GM12892 (cell line): Measurements from ENCODE around the gene GRM1.

Experiments used
- POLR2A ChIP-seq: IDR thresholded peaks from 2 replicates; pipeline ENCODE4 v1.6.1; 2011; ENCODE audit warnings: low read depth, low read length, control low read depth
- POLR2AphosphoS5 ChIP-seq: IDR thresholded peaks from 2 replicates; pipeline ENCODE4 v1.6.1; 2011; ENCODE audit warnings: low read depth, low read length, control low read depth
- TAF1 ChIP-seq: IDR thresholded peaks from 2 replicates; pipeline ENCODE4 v1.6.1; 2011; ENCODE audit warnings: low read depth, mild to moderate bottlenecking, control low read depth, low read length, borderline replicate concordance

DNA sequence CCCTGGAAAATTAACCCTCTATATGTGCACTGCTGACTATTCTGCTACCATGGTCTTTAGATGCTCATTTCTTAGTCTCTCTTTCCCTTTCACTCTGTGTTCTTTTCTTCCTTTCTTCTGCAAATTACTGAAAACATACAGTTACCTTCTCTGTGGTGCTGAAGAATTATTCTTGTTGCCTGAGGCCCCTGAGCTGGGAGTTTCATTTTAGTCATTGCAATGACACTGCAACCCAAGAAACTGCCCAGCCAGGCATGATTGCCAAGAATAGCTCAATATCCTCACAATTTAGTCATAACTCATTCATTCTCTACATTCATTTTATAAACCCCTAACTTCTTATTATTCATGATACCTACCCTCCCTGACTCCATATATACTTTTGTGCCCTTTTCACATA lies 269.0 kb downstream of the GRM1 start:
- no peak for TF ChIP-seq POLR2AphosphoS5
- no peak for TF ChIP-seq TAF1
- TF ChIP-seq POLR2A, result no peak
